GM19438 (cell line): Measurements from ENCODE around the gene BBS7.

Experiments
- ATAC-seq: cut with Tn5 transposase; IDR thresholded peaks from one replicate; pipeline ENCODE4 v1.9.1; 2021; ENCODE audit warnings: low read depth; ENCODE audit not compliant: unreplicated experiment

Gene BBS7, protein sequence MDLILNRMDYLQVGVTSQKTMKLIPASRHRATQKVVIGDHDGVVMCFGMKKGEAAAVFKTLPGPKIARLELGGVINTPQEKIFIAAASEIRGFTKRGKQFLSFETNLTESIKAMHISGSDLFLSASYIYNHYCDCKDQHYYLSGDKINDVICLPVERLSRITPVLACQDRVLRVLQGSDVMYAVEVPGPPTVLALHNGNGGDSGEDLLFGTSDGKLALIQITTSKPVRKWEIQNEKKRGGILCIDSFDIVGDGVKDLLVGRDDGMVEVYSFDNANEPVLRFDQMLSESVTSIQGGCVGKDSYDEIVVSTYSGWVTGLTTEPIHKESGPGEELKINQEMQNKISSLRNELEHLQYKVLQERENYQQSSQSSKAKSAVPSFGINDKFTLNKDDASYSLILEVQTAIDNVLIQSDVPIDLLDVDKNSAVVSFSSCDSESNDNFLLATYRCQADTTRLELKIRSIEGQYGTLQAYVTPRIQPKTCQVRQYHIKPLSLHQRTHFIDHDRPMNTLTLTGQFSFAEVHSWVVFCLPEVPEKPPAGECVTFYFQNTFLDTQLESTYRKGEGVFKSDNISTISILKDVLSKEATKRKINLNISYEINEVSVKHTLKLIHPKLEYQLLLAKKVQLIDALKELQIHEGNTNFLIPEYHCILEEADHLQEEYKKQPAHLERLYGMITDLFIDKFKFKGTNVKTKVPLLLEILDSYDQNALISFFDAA

DNA sequence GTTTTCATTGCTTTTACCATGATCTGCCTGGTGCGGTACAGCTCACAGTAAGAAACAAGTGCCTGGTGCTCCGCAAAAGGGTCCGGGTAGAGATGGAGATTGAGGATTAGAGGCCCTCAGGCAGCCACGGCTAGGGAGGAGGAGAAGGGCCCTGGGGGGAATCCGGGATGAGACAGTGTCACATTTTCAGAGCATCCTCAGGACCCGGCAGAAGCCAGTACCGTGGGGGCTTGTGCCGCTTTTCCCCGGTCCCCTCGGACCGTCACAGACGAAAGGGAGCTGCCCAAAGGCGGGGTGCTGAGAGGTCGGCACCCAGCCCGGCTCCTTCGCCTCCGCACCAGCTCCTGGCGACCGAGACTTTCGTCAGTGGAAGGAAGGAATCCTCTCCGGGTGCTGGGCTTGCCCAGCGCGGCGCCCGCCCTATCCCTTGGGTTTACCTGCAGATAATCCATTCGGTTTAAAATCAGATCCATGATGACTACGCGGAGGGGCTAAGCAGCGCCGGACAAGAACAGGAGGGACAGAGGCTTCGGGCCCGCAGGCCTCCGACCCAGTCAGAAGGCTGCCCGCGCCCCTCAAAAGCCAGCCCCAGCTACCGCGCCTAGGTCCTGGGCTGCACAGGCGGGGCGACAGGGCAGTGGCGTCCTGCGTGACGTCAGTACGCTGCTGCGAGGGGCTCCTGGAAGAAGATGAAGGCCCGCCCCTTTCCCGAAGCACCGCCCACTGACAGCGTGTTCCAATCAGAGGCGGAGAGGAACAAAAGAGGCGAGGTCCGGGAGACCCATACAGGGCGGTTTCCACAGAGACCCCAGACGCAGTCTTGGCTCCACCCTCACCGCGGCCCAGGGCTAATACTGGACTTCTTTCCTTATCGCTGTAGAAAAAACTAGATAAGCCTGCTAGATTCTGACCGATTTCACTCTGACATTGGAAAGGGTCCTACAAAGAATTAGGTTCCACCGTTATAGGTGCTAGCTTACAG lies at the start of gene BBS7:
Gene BBS7 (minus strand): TSS at position 634 of the 982 bp plus-strand sequence. CDS start 161 bp downstream, at position 473.
- peak; percentile 99 for ATAC-seq

DNA sequence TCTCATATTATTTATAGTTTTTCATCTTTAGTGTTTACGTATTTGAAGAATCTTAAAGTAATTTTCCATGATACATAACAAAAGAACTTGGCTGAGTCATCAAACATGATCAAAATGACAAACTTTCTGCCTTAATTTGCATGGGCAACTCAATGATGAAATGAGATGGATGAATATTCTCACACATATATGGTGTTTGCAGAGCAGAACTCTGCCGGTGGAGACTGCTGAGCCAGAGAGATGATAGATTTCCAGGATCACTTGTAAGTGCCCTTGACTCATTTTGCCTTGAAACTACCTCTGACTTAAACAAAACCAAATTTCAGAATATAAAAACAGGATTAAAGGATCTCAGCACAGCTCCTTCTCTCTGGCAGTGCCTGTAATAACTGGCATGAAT lies 43.4 kb upstream of the BBS7 start:
- no peak for ATAC-seq

DNA sequence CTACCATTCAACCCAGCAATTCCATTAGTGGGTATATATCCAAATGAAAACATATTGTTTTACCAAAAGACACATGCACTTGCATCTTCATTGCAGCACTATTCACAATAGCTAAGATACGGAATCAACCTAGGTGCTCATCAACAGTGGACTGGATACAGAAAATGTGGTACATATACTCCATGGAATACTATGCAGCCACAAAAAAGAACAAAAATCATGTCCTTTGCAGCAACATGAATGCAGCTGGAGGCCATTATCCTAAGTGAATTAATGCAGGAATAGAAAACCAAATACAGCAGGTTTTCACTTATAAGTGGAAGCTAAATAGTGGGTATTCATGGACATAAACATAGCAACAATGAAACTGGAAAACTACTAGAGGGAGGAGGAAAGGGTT lies 38.1 kb upstream of the BBS7 start:
- ATAC-seq, result no peak

- peak; percentile 95 for ATAC-seq
Measured at GRCh38 chr4:121900132-121900983, 30.1 kb upstream of the BBS7 start.

GRCh38 chr4:121898150-121898549 lies 27.9 kb upstream of the BBS7 start:
- ATAC-seq, result no peak

GRCh38 chr4:121888134-121888533 lies 17.9 kb upstream of the BBS7 start:
- no peak for ATAC-seq

GRCh38 chr4:121885115-121885514 lies 14.8 kb upstream of the BBS7 start:
- ATAC-seq, result no peak

DNA sequence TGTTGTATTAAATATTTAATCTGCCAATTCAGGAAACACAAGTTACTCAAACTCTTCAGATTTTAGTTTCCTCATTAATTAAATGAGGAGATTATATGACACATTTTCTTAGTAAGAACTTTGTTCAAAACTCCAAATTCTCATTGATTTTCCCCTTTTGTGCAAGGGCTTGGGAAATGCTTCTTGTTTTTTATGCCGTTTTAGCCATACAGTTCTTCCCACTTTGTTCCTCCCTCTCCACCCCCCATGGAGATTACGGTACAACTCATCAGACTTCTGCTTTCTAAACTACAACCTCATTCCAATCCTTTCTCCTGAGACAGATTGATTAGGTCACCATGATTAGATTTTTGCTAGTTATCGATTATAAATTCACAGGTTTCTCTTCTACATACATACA lies 10.9 kb upstream of the BBS7 start:
- ATAC-seq, result no peak

GRCh38 chr4:121879135-121879534 lies 8.9 kb upstream of the BBS7 start:
- no peak for ATAC-seq

DNA sequence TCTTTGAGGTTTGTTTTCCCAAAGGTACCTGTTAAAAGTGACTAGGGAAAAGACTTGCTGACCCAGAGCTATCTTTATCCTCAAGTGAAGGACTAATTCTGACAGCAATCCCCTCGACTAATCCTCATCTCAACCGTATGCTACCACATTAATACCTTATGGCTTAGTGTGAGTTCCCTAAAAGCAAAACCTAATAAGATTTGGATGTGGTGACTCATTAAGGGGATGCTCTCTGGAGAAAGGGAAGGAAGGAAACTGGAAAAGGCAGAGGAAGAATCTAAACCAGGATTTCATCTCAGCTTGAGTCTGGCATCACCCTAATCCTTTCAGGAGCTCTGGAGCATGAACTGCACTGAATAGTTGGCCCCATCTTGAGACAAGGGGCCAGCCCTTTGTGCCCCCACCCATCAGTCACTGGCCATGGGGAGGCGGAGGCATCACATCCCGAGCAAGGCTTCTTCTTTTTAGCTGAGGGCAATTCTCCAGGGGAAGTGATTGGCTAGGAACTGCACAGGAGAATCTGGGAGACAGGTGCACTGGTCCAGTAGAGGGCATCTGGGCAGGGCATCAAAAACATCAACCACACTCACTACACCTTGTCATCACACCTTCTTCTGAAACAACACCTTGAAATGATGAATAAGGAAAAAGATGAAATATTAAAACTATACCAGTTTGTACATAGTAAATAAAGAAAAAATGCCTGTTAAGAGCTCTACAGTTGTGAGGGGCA lies 6.9 kb upstream of the BBS7 start:
- ATAC-seq, result no peak

DNA sequence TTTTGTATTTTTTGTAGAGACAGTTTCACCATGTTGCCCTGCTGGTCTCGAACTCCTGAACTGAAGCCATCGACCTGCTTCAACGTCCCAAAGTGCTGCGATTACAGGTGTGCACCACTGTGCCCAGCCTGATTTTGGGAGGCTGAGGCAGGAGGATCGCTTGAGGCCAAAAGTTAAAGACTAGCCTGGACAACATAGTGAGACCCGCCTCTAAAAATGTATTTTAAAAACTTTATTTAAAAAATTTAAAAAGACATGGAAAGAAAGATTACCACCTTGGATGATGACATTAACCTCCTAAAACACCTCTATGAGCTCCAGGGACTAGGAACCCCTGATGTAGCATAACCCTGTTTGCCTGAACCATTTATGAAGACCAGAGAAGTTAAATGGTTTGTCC lies 5.8 kb upstream of the BBS7 start:
- no peak for ATAC-seq

- no peak for ATAC-seq
Measured at GRCh38 chr4:121875652-121876051, 5.4 kb upstream of the BBS7 start.

DNA sequence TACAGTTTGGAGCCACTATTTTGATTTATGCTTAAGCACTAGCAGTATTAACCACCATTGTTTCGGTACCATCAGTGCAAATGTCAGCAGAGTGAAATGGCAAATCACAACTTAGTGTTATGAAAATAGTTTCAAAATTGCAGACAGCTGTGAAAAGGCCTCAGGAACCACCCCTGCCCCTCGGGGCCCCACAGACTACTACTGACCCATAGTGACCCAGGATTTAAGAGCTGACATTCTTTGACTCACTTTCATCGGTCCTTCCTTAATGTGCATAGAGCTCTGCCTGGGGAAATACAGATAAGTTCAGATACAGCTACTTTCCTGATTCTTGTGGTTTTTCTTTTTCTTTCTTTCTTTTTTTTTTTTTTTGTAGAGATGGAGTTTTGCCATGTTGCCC lies 3.3 kb upstream of the BBS7 start:
- no peak for ATAC-seq

DNA sequence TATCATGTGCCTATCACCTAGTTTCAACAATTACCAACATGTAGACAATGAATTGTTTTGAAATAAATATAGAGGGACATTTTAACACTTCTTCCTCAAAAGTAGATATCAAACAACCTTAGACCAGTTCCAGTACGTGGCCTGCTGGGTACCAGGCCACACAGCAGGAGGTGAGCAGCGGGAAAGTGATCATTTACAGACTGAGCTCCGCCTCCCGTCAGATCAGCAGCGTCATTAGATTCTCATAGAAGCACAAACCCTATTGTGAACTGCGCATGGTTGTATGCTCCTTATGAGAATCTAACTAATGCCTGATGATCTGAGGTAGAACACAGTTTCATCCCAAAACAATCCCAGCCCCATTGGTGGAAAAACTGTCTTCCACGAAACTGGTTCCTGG lies 6.5 kb downstream of the BBS7 start:
- no peak for ATAC-seq

DNA sequence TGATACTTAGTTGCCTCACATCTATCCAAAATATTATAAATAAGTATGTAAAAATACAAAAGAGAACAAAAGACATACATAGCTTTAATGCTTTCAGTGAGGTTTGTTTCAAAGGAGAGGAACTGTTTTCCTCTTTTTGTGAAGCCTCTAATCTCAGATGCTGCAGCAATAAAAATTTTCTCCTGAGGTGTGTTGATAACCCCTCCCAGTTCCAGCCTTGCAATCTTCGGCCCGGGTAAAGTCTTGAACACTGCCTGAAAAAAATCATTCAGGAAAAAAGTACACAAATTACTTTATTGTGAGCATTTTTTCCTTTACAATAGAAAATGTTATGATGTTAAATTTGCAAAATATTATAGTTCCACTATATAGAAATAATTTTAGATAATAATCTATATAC lies 8.8 kb downstream of the BBS7 start:
- ATAC-seq, result no peak

DNA sequence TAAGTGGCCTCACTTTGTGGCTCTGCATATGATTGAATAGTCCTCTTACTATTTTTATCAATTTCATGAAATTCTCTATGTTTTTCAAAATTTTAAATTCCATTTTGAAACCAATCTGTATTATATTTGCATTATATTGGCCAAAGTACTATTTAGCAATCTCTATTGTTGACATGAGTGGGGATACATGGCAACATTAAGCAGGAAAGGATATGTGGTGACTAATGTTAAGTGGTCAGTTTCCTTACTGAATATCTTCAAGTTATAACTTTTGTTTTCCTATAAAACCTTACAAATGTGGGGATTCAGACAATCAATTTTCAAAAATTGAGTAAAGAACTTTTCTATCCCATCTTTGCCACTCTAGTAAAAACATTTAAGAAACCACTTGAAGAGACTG lies 10.2 kb downstream of the BBS7 start:
- no peak for ATAC-seq

DNA sequence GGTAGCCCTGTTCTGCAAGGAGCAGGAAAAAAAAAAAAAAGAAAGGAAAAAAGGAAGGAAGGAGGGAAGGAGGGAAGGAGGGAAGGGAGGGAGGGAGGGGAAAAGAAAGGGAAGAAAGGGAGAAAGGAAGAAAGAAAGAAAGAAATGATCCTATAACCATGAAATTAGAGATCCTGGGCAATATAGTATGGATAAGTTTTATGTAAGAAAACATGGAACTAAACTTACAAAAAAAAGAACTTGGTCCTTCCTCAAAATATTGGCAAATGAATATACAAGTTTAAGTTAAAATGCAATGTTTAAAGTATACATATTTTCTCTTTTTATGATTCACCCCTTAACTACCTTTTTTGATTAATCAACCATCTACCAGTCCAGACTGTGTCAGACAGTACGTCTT lies 18.9 kb downstream of the BBS7 start:
- ATAC-seq, result no peak

DNA sequence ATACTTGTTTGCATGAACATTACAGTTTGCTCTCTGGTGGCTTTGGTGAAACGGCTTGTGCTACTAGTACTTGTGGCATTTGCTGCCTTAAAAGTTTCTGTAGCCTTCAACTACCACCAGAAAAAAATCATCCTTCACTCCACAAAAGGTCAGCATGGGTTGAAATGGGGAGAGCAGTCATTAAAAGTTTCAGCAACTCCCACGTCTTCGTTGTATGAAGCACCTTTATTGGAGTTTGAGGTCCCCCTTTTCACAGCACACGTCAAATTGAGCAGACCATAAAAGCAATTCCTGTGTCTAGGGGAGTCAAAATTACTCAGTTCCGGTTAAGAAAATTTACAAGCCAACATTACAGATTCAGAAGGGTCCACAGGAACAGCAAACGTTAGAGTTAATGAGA lies 23.6 kb downstream of the BBS7 start:
- no peak for ATAC-seq

GRCh38 chr4:121842862-121843261 lies 27.4 kb downstream of the BBS7 start:
- no peak for ATAC-seq
